GM21447 (cell line): Measurements from ENCODE around the gene DHX29.

Experiments
- ATAC-seq: cut with Tn5 transposase; IDR thresholded peaks from one replicate; pipeline ENCODE4 v1.9.1; 2021; ENCODE audit not compliant: unreplicated experiment

Gene DHX29

GRCh38 chr5:55313870-55314617 is 6.5 kb upstream of the DHX29 start:
- no peak for ATAC-seq

- ATAC-seq = peak; percentile 19
Observed at GRCh38 chr5:55308254-55308836, 851 bp upstream of the DHX29 start.

GRCh38 chr5:55306641-55307382 is 682 bp downstream of the DHX29 start:
- ATAC-seq = peak; percentile 8

GRCh38 chr5:55305345-55305744 is 2.1 kb downstream of the DHX29 start:
- ATAC-seq = no peak

GRCh38 chr5:55304584-55304983 is 2.9 kb downstream of the DHX29 start:
- no peak for ATAC-seq

GRCh38 chr5:55303238-55303690 is 4.2 kb downstream of the DHX29 start:
- no peak for ATAC-seq

- ATAC-seq = no peak
Observed at GRCh38 chr5:55300890-55301289, 6.6 kb downstream of the DHX29 start.

GRCh38 chr5:55294935-55295334 is 12.6 kb downstream of the DHX29 start:
- ATAC-seq = no peak

- no peak for ATAC-seq
Observed at GRCh38 chr5:55290991-55291390, 16.5 kb downstream of the DHX29 start.

- ATAC-seq = no peak
Observed at GRCh38 chr5:55289808-55290207, 17.7 kb downstream of the DHX29 start.

- no peak for ATAC-seq
Observed at GRCh38 chr5:55286411-55286933, 21.0 kb downstream of the DHX29 start.

- ATAC-seq = no peak
Observed at GRCh38 chr5:55278778-55279177, 28.7 kb downstream of the DHX29 start.

GRCh38 chr5:55276771-55277170 is 30.7 kb downstream of the DHX29 start:
- ATAC-seq = no peak

- no peak for ATAC-seq
Observed at GRCh38 chr5:55258339-55258738, 49.2 kb downstream of the DHX29 start.

- no peak for ATAC-seq
Observed at GRCh38 chr5:55254802-55255201, 52.7 kb downstream of the DHX29 start.

GRCh38 chr5:55250064-55250463 is 57.4 kb downstream of the DHX29 start:
- no peak for ATAC-seq

- no peak for ATAC-seq
Observed at GRCh38 chr5:55241746-55242145, 65.7 kb downstream of the DHX29 start.

- no peak for ATAC-seq
Observed at GRCh38 chr5:55236800-55237199, 70.7 kb downstream of the DHX29 start.

GRCh38 chr5:55234121-55234700 is 73.3 kb downstream of the DHX29 start:
- no peak for ATAC-seq

GRCh38 chr5:55232985-55233928 is 74.2 kb downstream of the DHX29 start, which contains the start of gene CCNO:
Gene CCNO, minus strand, starts transcription at chr5:55233608. Its CDS starts 85 bp downstream, at chr5:55233523.
- no peak for ATAC-seq
